A204.1 (cell line): ENCODE measurements around the gene NFKBIZ.
A peak's percentile ranks its signal among the peaks of the same experiment; 100 is the strongest.

Source experiments
- FAIRE-seq: peaks from 2 replicates; lab custom pipeline; 2012; peaks lifted over from hg19 to GRCh38; lab: Jason Lieb, UNC

The NFKBIZ gene

GRCh38 chr3:101825904-101826445 is 23.3 kb upstream of the NFKBIZ start:
- FAIRE-seq, result no peak

- peak; percentile 43 for FAIRE-seq
Measured at GRCh38 chr3:101827211-101828174, 21.8 kb upstream of the NFKBIZ start.

DNA sequence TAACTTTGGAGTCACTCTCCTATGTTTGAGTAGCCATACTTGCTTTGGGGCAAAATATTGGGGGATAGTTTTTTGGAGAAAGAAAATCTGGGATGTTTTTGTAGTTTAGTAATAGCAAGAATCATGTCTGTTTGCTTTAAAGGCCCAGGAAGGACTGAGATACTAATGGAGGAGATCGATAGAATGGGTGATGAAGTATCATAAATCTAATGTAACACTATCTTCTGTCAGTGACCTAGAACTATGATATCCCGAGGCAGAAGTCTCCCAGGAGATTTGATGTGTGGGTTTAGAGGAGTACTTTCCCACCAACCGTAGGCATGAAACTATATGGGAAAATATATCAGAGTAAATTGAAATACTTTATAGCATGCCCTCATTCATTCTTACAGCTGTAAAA is 21.0 kb upstream of the NFKBIZ start:
- no peak for FAIRE-seq

- no peak for FAIRE-seq
Measured at GRCh38 chr3:101828691-101829436, 20.4 kb upstream of the NFKBIZ start.

DNA sequence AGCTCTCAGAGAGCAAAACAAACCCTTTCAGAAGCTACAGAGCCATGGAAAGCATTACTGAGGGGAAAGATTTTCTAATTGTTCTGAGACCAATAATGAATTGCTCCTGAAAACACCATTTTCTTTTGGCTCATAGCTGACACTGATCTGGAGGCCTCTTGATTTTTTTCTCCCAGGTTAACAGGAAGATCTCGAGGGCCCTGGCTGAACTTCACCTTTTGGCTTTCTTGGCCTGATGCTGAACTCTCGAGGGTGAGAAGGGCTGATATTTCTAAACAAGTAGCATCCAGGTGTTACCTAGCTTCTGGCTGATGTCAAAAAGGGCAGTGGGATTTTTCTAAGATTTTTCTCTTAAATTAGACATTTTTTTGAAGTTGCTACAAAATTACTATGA is 19.9 kb upstream of the NFKBIZ start:
- no peak for FAIRE-seq

DNA sequence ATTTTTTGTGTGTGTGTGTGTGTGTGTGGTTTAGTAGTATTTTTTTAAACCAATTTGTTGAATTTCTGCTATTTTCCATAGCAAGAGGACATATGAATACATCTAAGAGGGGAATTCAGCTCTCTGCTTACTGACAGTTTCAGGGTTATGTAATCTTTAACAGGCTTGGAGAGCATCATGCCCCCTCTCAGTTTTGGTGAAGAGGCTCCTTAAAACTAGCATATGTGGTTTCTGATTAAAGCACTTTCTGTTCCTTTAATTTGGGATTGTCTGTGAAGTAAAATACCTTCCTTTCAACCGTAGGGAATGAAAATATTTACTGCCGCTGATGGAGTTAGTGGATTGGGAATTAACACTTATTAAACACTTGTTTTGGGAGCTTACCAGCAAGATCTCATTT is 19.4 kb upstream of the NFKBIZ start:
- no peak for FAIRE-seq

DNA sequence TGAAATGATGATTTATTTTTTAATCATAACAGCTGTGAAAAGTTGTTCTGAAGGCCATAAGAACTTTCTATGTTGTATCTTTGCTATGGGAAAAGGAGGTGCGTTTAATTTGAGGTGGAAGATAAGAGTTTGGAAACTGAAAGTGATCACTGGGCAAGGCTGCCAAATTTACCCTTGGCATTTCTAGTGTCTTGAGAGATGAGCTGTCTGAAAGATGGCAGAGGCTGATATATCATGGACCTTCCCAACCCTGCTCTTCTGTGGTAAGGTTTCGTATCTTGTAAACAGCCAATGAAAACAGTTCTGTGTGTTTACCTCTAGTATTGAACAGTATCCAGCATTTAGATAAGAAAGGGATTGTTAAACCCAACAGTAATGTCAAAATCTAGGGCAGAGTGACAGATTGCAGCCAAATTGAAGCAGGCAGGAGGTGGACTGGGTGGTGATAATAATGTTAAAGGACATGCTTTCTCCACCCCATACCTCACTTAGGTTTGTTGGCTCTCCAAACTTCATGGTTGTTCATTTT is 15.8 kb upstream of the NFKBIZ start:
- no peak for FAIRE-seq

GRCh38 chr3:101835676-101836075 is 13.6 kb upstream of the NFKBIZ start:
- FAIRE-seq, result no peak

DNA sequence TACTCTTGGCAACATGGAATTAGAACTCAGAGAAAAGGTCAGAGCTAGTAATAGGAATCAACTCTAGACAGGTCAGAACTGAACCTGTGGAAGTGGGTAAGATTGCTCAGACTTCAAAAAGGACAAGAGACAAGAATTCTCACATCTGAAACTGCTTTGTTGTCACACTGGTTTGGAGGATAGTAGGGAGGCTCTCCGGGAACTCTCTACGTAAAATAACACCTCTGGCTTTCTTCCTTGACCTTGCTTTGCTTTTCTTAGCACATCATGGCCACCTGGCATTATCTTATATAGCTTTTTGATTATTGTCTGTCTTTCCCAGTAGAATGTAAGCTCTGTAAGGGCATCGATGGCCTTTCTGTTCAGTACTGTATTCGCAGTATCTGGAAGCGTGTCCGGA is 13.2 kb upstream of the NFKBIZ start:
- FAIRE-seq, result no peak

DNA sequence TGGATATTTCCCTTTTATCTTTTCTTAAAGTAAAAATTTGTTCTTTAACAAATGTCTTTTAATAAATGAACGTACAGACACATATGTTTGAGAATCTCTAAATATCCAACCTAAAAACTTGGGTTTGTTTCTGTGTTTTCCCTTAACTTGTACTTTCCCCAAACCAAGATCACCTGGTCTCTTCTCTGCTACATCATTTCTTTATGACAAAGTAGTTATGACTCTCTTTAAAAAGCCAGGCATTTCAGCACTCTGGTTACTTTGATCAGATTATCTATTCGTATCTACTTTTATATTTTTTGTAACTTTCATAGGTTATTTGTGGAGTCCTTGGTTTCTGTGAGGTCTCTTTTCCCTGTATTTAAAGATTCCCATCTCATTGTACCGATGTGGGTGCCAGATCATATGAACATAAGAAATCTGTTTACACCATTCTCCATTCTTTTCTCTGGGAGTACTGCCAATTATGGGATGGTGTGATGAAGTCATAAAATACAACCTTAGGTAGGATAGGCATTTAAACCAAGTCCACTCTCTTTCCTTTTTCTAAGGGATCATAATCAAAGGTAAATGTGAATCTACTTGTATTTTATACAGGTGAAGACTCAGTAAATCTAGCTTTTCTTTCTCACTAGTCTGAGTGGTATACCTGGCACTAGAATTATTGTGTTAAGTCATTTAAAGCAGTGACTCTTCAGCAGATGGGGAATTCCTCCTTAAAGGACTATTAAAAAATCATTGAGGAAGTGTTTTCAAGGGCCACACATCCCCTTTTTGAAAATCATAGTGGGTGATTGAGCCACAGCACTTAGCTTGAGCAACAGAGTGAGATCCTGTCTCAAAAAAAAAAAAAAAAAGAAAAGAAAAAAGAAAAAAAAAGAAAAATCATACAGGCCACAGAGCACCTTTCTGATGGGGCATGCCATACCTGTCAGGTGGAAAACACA is 12.4 kb upstream of the NFKBIZ start:
- no peak for FAIRE-seq

GRCh38 chr3:101838691-101839090 is 10.6 kb upstream of the NFKBIZ start:
- no peak for FAIRE-seq

DNA sequence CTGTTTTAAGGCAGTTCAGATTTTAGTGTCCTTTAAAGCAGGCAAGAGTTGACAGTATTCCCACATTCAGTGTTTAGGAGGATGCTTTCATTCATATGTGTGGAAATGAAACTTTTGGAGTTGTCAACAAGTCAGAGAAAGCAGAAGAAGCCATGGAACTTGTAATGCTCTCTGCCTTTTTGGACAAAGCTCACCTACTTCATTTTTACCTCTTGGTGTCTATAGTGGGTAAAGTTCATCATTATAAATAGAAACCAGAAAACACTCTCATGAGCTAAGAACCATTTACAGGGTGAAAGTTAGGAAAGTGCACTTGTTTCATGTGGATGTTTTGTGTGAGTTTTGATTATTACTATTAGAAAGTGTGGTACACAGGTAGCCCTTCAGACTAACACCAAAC is 9.2 kb upstream of the NFKBIZ start:
- FAIRE-seq, result no peak

GRCh38 chr3:101842245-101842934 is 6.9 kb upstream of the NFKBIZ start:
- no peak for FAIRE-seq

GRCh38 chr3:101842935-101843330 is 6.4 kb upstream of the NFKBIZ start:
- no peak for FAIRE-seq

DNA sequence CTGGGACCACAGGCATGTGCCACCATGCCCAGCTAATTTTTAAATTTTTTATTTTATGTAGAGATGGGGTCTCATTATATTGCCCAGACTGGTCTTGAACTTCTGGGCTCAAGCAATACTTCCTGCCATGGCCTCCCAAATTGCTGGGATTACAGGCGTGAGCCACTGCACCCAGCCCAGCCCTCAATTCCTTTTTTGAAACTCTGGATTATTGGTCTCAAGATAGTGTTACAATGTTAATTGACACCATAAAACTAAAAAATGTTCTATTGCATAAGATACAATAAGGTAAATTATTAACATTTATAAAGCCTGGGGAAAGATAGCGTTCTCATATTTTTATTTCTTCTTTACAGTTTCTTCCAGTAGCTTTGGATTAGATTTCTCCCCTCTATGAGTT is 3.9 kb upstream of the NFKBIZ start:
- no peak for FAIRE-seq

GRCh38 chr3:101846709-101847108 is 2.6 kb upstream of the NFKBIZ start:
- FAIRE-seq, result no peak

- FAIRE-seq, result no peak
Measured at GRCh38 chr3:101847328-101847727, 2.0 kb upstream of the NFKBIZ start.

DNA sequence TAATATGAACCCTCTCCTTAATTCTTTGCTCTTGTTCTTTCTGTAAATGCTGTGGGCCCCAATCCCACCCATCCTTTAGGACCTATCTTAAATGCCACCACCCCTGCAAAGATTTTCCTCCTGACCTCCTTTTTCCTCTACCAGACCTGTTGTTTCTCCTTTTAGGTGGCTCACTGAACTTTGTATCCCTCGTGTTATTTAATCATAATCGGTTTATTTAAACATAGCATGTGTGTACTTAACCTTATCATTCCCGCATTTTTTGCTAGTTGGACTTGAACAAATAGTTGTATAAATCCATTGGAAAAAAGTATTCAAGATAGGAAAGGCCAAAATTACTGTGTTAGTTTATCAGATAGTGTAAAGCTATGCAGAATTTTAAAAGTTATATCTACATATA is 988 bp upstream of the NFKBIZ start:
- no peak for FAIRE-seq

DNA sequence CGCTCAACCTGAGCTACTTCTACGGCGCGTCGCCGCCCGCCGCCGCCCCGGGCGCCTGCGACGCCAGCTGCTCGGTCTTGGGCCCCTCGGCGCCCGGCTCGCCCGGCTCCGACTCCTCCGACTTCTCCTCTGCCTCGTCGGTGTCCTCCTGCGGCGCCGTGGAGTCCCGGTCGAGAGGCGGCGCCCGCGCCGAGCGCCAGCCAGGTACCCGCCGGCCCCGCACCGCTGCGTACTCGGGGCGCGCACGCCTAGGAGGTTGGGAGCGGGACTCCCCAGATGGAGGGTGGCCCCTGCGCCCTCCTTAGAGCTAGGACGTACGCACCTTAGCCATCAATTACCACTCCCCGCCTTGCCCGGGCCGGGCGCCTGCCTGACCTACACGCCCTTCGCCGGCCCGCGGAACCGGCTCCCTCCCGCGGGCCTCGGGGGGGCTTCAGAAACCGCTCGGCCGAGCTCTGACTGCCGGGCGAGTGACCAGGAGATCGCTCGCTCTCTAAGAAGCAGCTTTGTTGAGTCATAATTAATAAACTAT is 466 bp downstream of the NFKBIZ start:
- no peak for FAIRE-seq

- FAIRE-seq, result no peak
Measured at GRCh38 chr3:101850246-101851051, 1.1 kb downstream of the NFKBIZ start.
